ENCODE measurements around the gene GPX6.
A peak's percentile ranks its signal among the peaks of the same experiment; 100 is the strongest.
"Not testable (repeated sequence)": the region's sequence is repeated elsewhere in the genome, so short reads cannot be mapped to it uniquely, and the experiment has no call there.

The GPX6 gene

GRCh38 chr6:28480253-28480932 is 35.2 kb downstream of the GPX6 start:
- no peak for DNase-seq

GRCh38 chr6:28478518-28478917 is 37.1 kb downstream of the GPX6 start:
- no peak for DNase-seq

GRCh38 chr6:28474441-28475219 is 41.0 kb downstream of the GPX6 start:
- DNase-seq = no peak

GRCh38 chr6:28469153-28469745 is 46.3 kb downstream of the GPX6 start:
- DNase-seq = not testable (repeated sequence)

GRCh38 chr6:28468056-28468455 is 47.5 kb downstream of the GPX6 start:
- no peak for DNase-seq

- DNase-seq = peak in 1 of 2 experiments; percentile 8
These were observed 53.2 kb downstream of the GPX6 start for GRCh38 chr6:28462401-28462800.

- DNase-seq = no peak
These were observed 57.0 kb downstream of the GPX6 start for GRCh38 chr6:28458568-28458967.

Data from Kasumi-1 (cell line).